GM12865 (cell line): Measurements from ENCODE around the gene USP3.
A peak's percentile ranks its signal among the peaks of the same experiment; 100 is the strongest.

Experiments used
- DNase-seq: peaks from one replicate; pipeline ENCODE4 v3.0.0; 2010; ENCODE audit warnings: low read depth
- H3K4me3 ChIP-seq: 2 replicates; pipeline ENCODE4 v1.5.1; 2011; ENCODE audit warnings: mild to moderate bottlenecking, low read depth, low read length, control low read depth
- TF ChIP-seq, protein P1 (sequence below): IDR thresholded peaks from 2 replicates; pipeline ENCODE4 v1.5.1; 2011; ENCODE audit warnings: low read length, control low read depth, low read depth, inconsistent platforms; ENCODE audit not compliant: insufficient read depth; ENCODE audit errors: missing control alignments

Gene USP3

DNA sequence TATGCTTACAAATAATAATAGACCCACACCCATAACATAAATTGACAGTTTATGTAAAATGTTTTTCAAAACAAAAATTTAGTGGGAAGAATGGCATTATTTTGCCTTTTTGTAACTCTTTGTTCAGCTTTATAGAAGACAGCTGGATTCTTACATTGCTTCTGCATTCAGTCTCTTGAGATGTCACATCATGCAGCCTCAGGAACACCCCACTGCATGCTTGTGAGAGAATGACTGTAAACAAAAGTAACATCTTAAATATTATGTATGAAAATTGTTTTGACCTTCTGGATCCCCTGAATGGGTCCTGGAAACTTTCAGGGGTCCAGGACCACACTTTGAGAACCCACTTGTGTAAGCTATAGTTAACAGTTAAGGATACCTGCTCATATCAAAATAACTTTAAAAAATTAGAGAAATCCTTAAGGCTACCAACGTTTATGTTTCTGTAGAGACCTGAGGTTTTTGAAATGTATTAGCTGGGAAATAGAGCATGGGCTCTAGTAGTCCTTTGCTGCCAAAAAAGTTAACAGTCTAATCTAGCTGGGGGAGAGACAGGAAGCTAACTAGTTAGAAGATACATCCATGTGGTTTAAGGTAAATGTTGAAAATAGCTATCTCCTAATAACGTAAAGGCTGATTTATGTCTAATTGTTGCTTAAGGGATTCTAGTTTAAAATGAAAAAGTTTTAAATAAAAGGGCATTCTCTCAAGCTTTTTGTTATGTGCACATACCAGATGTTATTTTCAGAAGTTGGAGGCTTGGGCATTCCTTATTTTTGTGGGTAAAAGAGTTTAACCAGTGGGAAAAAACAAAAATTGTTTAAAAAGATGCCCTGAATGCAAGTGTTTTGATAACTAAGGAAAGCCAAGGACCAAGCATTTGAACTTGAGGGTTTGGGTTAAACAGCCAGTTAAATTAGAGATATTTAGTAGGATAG, 3.8 kb downstream of the USP3 start:
- peak overlapping the region; percentile 21; the same call in 1 of the 2 replicates for H3K4me3 ChIP-seq
- TF ChIP-seq, protein P1, sequence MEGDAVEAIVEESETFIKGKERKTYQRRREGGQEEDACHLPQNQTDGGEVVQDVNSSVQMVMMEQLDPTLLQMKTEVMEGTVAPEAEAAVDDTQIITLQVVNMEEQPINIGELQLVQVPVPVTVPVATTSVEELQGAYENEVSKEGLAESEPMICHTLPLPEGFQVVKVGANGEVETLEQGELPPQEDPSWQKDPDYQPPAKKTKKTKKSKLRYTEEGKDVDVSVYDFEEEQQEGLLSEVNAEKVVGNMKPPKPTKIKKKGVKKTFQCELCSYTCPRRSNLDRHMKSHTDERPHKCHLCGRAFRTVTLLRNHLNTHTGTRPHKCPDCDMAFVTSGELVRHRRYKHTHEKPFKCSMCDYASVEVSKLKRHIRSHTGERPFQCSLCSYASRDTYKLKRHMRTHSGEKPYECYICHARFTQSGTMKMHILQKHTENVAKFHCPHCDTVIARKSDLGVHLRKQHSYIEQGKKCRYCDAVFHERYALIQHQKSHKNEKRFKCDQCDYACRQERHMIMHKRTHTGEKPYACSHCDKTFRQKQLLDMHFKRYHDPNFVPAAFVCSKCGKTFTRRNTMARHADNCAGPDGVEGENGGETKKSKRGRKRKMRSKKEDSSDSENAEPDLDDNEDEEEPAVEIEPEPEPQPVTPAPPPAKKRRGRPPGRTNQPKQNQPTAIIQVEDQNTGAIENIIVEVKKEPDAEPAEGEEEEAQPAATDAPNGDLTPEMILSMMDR = no peak
- DNase-seq = peak; percentile 36

DNA sequence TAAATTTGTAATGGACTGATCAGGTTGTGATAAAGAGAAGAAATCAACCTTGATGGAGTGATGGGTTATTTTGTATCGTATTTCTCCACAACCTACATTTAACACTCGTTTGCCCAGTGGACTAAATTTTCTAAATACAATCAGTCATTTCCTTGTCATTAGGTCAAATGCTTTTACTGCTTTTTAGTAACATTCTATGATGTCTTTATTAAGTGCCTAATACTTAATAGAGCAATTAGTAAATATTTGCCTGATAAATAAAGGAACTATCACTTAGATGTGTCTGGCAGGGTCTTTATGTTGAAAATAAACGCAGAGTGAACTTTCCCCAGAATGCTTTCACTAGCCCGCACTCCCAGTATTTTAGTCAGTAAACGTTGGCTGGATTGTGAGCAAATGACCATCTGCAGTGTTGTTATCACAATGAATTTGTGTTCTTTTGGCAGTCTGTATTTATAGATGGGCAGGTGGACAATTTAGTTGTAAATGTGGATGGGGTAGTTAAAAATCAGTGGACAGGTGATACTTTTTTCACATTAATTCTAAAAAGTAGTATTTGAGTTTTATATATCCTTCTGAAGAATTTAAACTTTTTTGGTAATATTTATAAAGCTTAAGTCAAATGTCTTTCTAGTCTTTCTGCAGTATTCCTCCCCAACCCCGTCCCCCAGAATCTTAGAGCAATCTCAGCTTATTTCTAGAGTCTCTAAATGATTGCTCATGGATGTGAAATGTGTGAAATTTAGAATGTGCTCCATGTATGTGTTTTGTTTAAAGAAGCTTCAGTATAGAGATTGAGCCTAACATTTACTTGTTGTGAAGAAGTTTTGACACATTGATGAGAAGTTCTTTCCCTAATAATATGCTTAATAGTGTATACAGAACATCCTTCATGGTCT, 4.9 kb downstream of the USP3 start:
- no peak for DNase-seq
- no peak overlapping the region for H3K4me3 ChIP-seq
- TF ChIP-seq, protein P1 = no peak

DNA sequence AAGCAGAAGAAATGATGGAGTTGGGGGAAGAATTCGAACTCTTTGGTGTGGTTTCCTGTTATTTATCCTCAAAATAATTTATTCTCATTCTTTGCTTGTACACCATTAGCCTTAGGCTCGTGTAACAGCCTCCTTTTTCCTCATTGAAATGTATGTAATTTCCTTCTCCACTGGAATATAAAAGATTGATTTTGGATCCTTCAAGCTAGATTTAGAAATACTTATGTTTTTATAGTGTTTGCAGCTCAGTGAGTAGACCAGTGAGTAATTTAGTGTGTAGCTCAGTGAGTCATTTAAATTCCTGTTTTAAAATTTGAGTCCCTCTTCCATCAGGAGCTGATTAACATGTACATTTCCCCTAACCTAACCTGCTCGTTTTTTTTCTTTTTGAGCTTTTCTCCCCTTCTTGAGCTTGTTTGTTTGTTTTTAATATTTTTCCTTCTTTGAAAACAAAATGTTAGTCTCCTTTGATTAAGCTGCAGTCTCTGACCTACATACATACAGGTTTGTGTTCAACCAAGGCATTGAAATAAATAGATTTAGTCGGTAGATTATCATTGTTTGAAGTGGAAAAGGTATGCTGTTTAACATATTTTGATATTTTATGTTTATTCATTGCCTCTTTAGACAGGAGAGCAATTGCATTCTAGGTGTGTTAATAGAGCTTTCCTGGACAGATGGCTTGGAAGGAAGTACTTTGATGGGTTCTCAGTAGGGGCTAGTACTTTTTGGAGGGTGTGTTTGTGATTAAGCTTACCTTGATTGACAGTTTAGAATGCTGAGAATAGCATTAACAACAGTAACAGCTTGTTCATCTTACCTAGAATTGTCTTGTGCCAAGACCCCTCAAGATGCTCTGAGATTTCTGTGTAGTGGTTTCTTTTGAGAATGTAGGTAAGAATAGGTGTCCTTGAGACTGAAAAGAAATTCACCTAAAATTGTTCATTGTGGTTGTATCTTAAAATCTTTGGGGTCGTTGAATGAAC, 5.9 kb downstream of the USP3 start:
- H3K4me3 ChIP-seq = peak overlapping the region; percentile 15; the same call in 1 of the 2 replicates
- no peak for DNase-seq
- TF ChIP-seq, protein P1 = no peak

DNA sequence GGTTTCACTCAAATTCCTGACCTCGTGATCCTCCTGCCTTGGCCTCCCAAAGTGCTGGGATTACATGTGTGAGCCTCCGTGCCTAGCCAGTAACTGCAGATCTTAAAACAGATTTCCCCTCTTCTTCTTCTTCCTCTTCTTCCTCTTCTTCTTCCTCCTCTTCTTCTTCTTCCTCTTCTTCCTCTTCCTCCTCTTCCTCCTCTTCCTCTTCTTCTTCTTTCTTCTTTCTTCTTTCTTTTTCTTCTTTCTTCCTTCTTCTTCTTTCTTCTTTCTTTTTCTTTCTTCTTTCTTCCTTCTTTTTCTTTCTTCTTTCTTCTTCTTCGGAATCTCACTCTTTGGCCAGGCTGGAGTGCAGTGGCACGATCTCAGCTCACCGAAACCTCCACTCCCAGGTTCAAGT, 7.8 kb downstream of the USP3 start:
- TF ChIP-seq, protein P1 = no peak
- no peak overlapping the region for H3K4me3 ChIP-seq
- DNase-seq = no peak

DNA sequence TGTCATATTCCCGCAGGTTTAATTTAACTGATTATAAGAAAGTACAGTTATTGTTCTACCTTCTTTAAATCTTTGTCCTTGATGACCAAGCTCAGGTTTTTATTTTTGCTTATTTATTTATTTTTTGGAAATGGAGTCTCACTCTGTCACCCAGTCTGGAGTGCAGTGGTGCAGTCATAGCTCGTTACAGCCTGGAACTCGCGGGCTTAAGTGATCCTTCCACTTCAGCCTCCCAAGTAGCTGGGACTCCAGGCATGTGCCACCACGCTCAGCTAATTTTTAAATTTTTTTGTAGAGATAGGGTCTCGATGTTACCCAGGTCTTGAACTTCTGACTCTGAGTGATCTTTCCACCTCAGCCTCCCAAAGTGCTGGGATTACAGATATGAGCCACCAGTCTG, 8.9 kb downstream of the USP3 start:
- TF ChIP-seq, protein P1 = no peak
- no peak for DNase-seq
- no peak overlapping the region for H3K4me3 ChIP-seq

DNA sequence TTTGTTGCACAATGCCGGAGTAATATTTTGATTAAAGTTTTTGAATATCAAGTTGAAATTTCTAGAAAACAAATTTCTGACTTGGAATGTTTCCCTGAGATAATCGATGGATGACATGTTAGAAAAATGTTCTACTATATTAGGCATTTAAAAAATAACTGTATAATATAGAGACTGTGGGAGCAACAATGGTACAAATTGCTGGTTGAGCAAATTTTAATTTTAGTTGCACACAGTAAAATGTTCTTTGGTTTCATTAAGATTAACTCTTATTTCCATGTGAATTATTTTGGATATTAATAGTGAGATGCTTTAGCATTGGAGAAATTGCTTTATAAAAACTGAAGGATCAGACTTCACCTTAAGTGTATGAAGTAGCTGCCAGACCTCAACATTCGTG, 9.3 kb downstream of the USP3 start:
- DNase-seq = no peak
- H3K4me3 ChIP-seq = no peak overlapping the region
- TF ChIP-seq, protein P1 = no peak
